ENCODE results near the gene NR0B2.

Gene NR0B2

DNA sequence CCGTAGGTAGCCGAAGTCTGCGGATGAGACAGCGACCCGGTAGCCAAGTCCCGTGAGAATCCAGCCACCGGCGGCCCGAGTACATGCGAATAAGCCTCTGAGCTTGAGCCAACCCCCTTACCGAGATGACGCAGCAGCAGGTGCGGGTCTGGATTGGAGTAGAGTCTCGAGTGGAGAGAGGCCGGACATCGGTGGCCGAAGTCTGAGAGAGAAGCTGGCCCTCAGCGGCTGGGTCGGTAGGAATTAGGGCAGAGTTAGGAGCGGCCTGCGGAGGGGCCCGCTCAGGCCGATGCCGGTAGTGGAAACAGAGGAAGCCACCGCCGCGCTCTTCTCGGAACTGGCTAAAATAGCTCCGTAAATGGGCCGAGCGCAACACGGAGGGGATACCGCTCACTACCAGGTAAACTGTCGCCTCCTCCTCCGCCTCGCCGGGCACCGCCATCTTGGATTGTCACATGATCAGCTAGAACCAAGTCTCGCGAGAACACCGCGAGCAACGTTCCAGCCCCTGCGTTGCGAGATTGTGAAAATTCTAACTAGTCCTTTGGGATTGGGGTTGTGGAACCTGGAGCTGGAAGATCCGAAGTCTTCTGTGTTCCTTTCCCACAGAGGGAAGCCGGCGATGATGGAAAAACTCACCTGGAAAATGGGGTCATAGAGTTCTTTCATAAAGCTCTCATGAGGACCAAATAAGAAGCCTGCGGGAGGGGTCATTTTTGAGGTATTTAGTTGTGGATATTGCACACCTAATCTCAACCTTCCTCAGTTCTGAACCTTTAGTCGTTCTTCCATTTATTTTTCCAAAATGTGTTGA, 13.6 kb downstream of the NR0B2 start, which contains the start of gene GPATCH3:
Gene GPATCH3 (minus strand): TSS at position 467 of the 814 bp plus-strand sequence. CDS start 25 bp downstream, at position 442.
- Histone ChIP-seq H3K4me3 (ENCODE audit: severe bottlenecking) (peak within 1 kb of the TSS; percentile 60), H3K9me3 (ENCODE audit: severe bottlenecking) (no peaks in the 10 kb centered on the region), H3K4me1 (ENCODE audit: insufficient read depth, poor library complexity, severe bottlenecking) (peaks cover 7% of the 10 kb centered on the region), H3K27me3 (ENCODE audit: insufficient read depth, poor library complexity, severe bottlenecking) (no peaks in the 10 kb centered on the region), H3K36me3 (ENCODE audit: low read depth) (peaks cover 17% of the 10 kb centered on the region), H3K27ac (ENCODE audit: poor library complexity, severe bottlenecking) (peak within 1 kb of the TSS; percentile 58)
- ATAC-seq (ENCODE audit: low read depth) (peak; percentile 89), DNase-seq (ENCODE audit: low spot score) (peak; percentile 89)
- TF ChIP-seq, protein P1, sequence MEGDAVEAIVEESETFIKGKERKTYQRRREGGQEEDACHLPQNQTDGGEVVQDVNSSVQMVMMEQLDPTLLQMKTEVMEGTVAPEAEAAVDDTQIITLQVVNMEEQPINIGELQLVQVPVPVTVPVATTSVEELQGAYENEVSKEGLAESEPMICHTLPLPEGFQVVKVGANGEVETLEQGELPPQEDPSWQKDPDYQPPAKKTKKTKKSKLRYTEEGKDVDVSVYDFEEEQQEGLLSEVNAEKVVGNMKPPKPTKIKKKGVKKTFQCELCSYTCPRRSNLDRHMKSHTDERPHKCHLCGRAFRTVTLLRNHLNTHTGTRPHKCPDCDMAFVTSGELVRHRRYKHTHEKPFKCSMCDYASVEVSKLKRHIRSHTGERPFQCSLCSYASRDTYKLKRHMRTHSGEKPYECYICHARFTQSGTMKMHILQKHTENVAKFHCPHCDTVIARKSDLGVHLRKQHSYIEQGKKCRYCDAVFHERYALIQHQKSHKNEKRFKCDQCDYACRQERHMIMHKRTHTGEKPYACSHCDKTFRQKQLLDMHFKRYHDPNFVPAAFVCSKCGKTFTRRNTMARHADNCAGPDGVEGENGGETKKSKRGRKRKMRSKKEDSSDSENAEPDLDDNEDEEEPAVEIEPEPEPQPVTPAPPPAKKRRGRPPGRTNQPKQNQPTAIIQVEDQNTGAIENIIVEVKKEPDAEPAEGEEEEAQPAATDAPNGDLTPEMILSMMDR (IDR thresholded peaks at IDR 0.05; ENCODE audit: poor library complexity, severe bottlenecking): no peak

DNA sequence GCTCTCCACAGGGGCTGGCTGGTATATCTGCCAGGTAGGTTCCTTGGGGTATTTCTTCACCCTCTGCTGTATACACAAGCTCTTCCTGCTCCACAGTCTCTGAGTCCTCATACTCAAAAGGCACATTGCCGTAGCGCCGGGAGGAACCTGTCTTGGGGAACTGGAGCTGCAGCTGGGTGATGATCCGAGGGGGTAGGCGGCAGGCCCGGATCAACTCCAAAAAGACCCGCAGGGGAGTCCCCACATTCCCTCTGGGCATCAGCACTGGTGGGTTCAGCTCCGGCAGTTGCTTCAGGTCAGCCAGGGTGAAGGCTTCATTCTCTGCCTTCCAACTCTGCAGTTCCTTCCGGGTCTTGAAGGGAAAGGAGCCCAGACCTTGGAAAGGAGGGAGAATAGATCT, 16.4 kb downstream of the NR0B2 start:
- H3K27me3 ChIP-seq (ENCODE audit: insufficient read depth, poor library complexity, severe bottlenecking): no peaks in the 10 kb centered on the region
- no peak overlapping the region for H3K27ac ChIP-seq (ENCODE audit: poor library complexity, severe bottlenecking)
- no peak for ATAC-seq (ENCODE audit: low read depth)
- H3K4me1 ChIP-seq (ENCODE audit: insufficient read depth, poor library complexity, severe bottlenecking): peaks cover 23% of the 10 kb centered on the region
- no peaks in the 10 kb centered on the region for H3K9me3 ChIP-seq (ENCODE audit: severe bottlenecking)
- H3K4me3 ChIP-seq (ENCODE audit: severe bottlenecking): no peak overlapping the region
- peaks cover 41% of the 10 kb centered on the region for H3K36me3 ChIP-seq (ENCODE audit: low read depth)
- TF ChIP-seq, protein P1 (IDR thresholded peaks at IDR 0.05; ENCODE audit: poor library complexity, severe bottlenecking): no peak
- DNase-seq (ENCODE audit: low spot score): no peak

GRCh38 chr1:26894263-26894662, 19.5 kb downstream of the NR0B2 start:
- H3K9me3 ChIP-seq (ENCODE audit: severe bottlenecking): no peaks in the 10 kb centered on the region
- DNase-seq (ENCODE audit: low spot score) (peak; percentile 76), ATAC-seq (ENCODE audit: low read depth) (peak; percentile 53)
- peak overlapping the region; percentile 82 for H3K27ac ChIP-seq (ENCODE audit: poor library complexity, severe bottlenecking)
- peaks cover 20% of the 10 kb centered on the region for H3K4me1 ChIP-seq (ENCODE audit: insufficient read depth, poor library complexity, severe bottlenecking)
- TF ChIP-seq, protein P1 (IDR thresholded peaks at IDR 0.05; ENCODE audit: poor library complexity, severe bottlenecking): no peak
- no peak overlapping the region for H3K4me3 ChIP-seq (ENCODE audit: severe bottlenecking)
- no peaks in the 10 kb centered on the region for H3K27me3 ChIP-seq (ENCODE audit: insufficient read depth, poor library complexity, severe bottlenecking)
- H3K36me3 ChIP-seq (ENCODE audit: low read depth): peaks cover 49% of the 10 kb centered on the region

DNA sequence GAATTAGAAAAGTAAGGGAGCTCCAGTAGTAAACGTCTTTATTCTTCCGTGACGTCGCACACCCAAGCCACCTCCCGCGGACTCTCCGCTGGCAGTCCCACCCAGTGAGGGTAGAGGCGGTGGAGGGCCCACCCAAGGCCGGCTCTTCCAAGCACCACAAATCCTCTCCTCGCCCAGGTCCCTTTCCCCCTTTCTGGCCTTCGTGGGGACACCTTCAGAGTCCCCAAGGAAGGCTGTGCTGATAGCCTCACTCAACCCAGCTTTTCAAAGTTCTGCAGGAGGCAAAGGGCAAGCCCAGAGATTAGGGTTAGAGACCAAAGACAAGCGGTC, 23.3 kb downstream of the NR0B2 start:
- Histone ChIP-seq H3K4me1 (ENCODE audit: insufficient read depth, poor library complexity, severe bottlenecking) (peaks cover 16% of the 10 kb centered on the region), H3K27me3 (ENCODE audit: insufficient read depth, poor library complexity, severe bottlenecking) (no peaks in the 10 kb centered on the region), H3K4me3 (ENCODE audit: severe bottlenecking) (peak overlapping the region; percentile 70), H3K27ac (ENCODE audit: poor library complexity, severe bottlenecking) (peak overlapping the region; percentile 64), H3K36me3 (ENCODE audit: low read depth) (peaks cover 66% of the 10 kb centered on the region), H3K9me3 (ENCODE audit: severe bottlenecking) (no peaks in the 10 kb centered on the region)
- DNase-seq (ENCODE audit: low spot score): no peak
- TF ChIP-seq, protein P1 (IDR thresholded peaks at IDR 0.05; ENCODE audit: poor library complexity, severe bottlenecking): no peak
- peak; percentile 13; the same call in 2 of the 3 replicates for ATAC-seq (ENCODE audit: low read depth)
